ENCODE results near the gene CDKL1. TPM values are rescaled to one million over a fixed set of nuclear protein-coding genes. Genes with fewer than 3 reads are reported as not detected.

CDKL1 gene
- polyA plus RNA-seq, 3 donors = 7.0 to 9.0 (median 8.3) TPM

GRCh38 chr14:50290306-50290705, 106.4 kb downstream of the CDKL1 start:
- no peak for DNase-seq (ENCODE audit: low read depth in 3 of 3, low spot score in 2 of 3)

- DNase-seq (ENCODE audit: low read depth in 3 of 3, low spot score in 2 of 3) = no peak
Measured at GRCh38 chr14:50288146-50288545, 108.5 kb downstream of the CDKL1 start.

- DNase-seq (ENCODE audit: low read depth in 3 of 3, low spot score in 2 of 3) = no peak
Measured at GRCh38 chr14:50285861-50286260, 110.8 kb downstream of the CDKL1 start.

Other genes with a start within 250 kb of the CDKL1 start
- gene SOS2, start 165.3 kb downstream of the CDKL1 start, polyA plus RNA-seq (ENCODE audit: insufficient read length in 3 of 3) = 10 to 100 TPM; 38.2 to 44.4 (median 41.0) TPM
- gene L2HGDH, start 84.7 kb downstream of the CDKL1 start, polyA plus RNA-seq (ENCODE audit: insufficient read length in 3 of 3) = 10 to 100 TPM in 2 of 3 donors, 1 to 10 TPM in 1; 9.8 to 12.1 (median 11.5) TPM
- gene DMAC2L, start 84.6 kb downstream of the CDKL1 start, polyA plus RNA-seq (ENCODE audit: insufficient read length in 3 of 3) = 10 to 100 TPM; 20.9 to 23.0 (median 21.7) TPM
- gene MAP4K5, start 135.7 kb upstream of the CDKL1 start, polyA plus RNA-seq (ENCODE audit: insufficient read length in 3 of 3) = 10 to 100 TPM; 47.5 to 52.0 (median 50.6) TPM
- 10 to 100 TPM in 2 of 3 donors, 1 to 10 TPM in 1; 8.8 to 10.7 (median 10.2) TPM for gene ATL1, start 163.3 kb upstream of the CDKL1 start, polyA plus RNA-seq (ENCODE audit: insufficient read length in 3 of 3)